Epithelial cell of prostate (primary cell): ENCODE measurements around the gene ZFC3H1.
A peak's percentile ranks its signal among the peaks of the same experiment; 100 is the strongest.
"Not testable (repeated sequence)": the region's sequence is repeated elsewhere in the genome, so short reads cannot be mapped to it uniquely, and the experiment has no call there.

ENCODE experiments used
- DNase-seq: peaks from one replicate; pipeline ENCODE4 v3.0.0-alpha.2; 2011; ENCODE audit warnings: low read depth, low spot score
- H3K27ac ChIP-seq: fragments of 450-650 bp; 2 replicates; pipeline ENCODE4 v1.5.1; 2017; ENCODE audit warnings: mild to moderate bottlenecking

ZFC3H1 gene

DNA sequence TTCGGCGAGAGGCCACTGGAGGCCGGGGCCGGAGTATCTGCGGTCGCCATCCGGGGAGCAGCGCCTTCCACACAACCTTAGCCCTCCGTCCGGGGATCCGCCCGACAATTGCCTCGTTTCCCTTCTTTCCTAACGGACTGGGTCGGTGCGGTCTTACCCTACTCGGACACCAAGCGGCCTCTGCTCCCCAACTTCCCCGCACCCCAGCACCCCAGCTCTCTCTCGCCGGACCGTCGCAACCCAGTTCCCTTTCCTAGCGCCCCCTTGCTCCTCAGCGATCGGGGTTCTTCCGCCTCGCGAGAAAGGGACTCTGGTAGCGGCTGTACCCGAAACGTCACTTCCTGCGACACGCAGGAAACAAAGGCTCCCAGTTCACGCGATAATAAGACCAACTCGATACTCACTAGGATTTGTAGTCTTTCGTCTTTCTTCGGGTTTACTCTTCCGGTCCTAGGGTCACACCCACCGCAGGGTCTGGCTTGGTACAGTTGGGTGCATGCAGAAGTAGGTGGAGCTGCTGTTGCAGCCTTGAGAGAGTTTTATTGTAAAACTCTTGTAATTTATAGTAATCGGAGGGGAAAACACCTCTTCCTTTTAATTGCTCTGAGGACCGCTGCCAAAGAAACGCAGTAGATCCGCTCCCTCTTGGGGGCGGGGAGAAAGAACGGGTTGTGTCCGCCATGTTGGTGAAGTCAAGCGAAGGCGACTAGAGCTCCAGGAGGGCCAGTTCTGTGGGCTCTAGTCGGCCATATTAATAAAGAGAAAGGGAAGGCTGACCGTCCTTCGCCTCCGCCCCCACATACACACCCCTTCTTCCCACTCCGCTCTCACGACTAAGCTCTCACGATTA, at the start of gene ZFC3H1, which contains the start of gene THAP2:
Gene ZFC3H1, minus strand, starts transcription at position 288 of the 850 bp plus-strand sequence. Its CDS starts 238 bp downstream, at position 50.
Gene THAP2, plus strand, starts transcription at position 741 of the 850 bp plus-strand sequence. CDS start 209 bp downstream, outside the sequence.
- DNase-seq: peak; percentile 98
- H3K27ac ChIP-seq: peak within 1 kb of the TSS; percentile 97

GRCh38 chr12:71710276-71711125, 46.9 kb upstream of the ZFC3H1 start:
- DNase-seq: peak; percentile 86
- H3K27ac ChIP-seq: peak overlapping the region; percentile 86

DNA sequence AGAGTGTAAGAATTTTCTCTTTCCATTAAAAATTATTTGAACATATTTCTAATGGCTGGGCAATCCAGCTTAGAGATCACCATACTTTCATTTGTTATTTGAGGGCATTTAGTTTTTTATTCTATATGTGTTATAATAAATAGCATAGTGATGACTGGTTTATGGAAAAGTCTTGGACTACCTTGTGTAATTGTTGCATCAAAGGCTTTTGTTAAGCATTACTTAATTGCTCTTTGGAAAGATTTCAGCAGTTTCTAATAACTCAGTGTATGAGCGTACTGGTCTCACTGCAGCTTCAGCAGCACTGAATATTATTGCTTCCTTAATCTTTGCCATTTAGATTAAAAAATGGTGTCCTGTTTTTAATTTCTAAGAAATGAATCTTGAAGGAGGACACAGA, 45.0 kb upstream of the ZFC3H1 start:
- no peak for DNase-seq
- peak overlapping the region; percentile 22 for H3K27ac ChIP-seq

DNA sequence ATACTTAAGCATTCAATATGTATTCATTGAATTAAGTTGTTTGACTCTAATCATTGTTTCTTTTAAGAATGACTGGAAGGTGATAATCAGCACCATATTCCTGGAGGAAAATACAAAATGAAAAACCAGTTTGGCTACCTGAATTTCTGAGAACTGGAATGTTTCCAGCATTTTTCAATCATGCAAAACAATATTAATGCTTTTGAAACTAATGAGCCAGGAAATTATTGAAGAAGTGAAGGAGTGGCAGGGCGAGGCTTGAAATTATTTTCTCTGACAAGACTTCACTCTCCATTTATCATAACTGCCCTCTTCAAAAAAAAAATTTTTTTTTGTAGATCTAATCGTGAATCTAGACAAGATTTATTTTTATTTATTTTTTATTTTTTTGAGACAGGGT, 41.3 kb upstream of the ZFC3H1 start:
- H3K27ac ChIP-seq: no peak overlapping the region
- no peak for DNase-seq

DNA sequence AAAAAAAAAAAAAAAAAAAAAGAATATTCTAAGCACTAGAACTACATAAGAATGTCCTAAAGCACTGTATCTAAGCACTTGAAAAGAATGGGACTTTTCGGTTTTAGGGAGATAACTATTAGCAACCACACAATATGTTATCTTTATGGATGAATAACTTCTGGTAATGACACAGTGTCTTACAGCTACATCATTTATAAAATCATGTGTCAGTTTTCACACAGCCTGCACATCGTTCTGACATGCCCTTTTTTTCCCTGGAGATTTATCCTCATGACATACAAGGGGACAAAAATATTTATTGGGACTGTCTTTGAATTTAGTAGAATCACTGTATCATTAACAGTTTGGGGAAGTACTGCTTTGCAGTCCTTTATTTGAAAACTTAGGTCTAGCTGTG, 39.6 kb upstream of the ZFC3H1 start:
- peak overlapping the region; percentile 42 for H3K27ac ChIP-seq
- no peak for DNase-seq

- DNase-seq: no peak
- peak overlapping the region; percentile 42 for H3K27ac ChIP-seq
These were observed 38.9 kb upstream of the ZFC3H1 start for GRCh38 chr12:71702590-71702989.

GRCh38 chr12:71702181-71702580, 38.5 kb upstream of the ZFC3H1 start:
- peak overlapping the region; percentile 42 for H3K27ac ChIP-seq
- DNase-seq: not testable (repeated sequence)

GRCh38 chr12:71695782-71696181, 32.1 kb upstream of the ZFC3H1 start:
- no peak for DNase-seq
- no peak overlapping the region for H3K27ac ChIP-seq

- H3K27ac ChIP-seq: peak overlapping the region; percentile 38
- DNase-seq: no peak
These were observed 30.6 kb upstream of the ZFC3H1 start for GRCh38 chr12:71694099-71694820.

DNA sequence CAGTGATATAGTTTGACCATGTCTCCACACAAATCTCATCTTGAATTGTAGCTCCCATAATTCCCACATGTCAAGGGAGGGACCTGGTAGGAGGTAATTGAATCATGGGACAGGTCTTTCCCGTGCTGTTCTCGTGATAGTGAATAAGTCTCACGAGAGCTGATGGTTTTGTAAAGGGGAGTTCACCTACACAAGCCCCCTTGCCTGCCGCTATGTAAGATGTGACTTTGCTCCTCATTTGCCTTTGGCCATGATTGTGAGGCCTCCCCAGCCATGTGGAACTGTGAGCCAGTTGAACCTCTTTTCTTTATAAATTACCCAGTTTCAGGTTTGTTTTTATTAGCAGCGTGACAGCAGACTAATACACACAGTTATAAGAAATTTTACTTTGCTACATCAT, 30.0 kb upstream of the ZFC3H1 start:
- not testable (repeated sequence) for DNase-seq
- peak overlapping the region; percentile 38 for H3K27ac ChIP-seq

DNA sequence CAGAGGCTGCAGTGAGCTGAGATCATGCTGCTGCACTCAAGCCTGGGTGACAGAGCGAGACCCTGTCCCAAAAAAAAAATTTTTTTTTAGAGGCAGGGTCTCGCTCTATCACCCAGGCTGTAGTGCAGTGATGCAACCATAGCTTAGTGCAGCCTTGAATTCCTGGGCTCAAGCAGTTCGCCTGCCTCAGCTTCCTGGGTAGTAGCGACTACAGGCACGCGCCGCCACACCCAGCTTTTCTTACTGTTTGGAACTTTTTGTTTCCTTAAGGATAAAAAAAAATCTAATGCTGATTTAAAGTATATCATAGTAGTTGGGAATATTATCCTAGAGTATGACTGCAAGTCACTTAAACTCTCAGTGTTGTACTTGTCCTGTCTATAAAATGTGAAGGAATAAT, 29.5 kb upstream of the ZFC3H1 start:
- DNase-seq: no peak
- H3K27ac ChIP-seq: no peak overlapping the region

GRCh38 chr12:71691504-71692129, 28.0 kb upstream of the ZFC3H1 start:
- DNase-seq: no peak
- no peak overlapping the region for H3K27ac ChIP-seq

DNA sequence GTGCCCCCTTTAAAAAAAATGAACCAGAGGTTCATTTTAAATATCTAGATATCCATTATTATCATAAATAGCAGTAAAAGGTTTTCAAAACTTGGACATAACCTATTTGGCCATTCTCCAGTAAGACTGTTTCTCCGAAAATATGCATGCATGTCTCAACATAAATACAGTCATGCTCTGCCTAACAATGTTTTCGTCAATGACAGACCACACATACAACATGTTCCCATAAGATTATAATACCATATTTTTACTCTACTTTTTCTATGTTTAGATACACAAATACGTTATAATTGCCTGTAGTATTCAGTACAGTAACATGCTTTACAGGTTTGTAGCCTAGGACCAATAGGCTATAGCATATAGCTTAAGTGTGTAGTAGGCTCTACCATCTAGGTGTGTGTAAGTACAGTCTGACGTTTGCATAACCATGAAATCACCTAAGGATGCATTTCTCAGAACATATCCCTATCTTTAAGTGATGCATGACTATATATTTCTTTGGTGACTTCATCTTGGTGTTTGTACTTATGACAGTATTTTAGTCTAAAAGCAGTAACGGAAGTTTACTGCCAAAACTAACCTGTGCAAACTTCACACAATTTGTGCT, 25.4 kb upstream of the ZFC3H1 start:
- no peak for DNase-seq
- peak overlapping the region; percentile 84 for H3K27ac ChIP-seq

GRCh38 chr12:71687172-71687571, 23.5 kb upstream of the ZFC3H1 start:
- DNase-seq: not testable (repeated sequence)
- H3K27ac ChIP-seq: peak overlapping the region; percentile 84

DNA sequence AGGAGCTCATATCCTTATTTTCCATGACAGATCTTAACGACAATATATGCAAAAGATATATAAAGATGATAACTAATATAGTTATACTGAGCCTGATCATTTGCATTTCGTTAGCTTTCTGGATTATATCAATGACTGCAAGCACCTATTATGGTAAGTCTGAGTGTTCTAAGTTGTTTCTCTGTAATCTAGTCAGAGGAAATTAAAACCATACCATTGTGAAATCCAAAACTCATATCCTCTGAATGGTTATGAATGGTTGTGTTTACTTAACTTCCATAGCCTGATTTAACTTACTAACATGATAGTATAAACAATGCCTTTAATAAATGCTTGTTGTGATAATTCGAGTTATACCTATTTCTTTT, 23.0 kb upstream of the ZFC3H1 start:
- peak overlapping the region; percentile 84 for H3K27ac ChIP-seq
- DNase-seq: no peak

GRCh38 chr12:71685914-71686657, 22.4 kb upstream of the ZFC3H1 start, which contains the start of gene TMEM19:
TSS of gene TMEM19 (plus strand) at chr12:71686082. CDS start at chr12:71686681, 599 bp downstream.
- no peak for DNase-seq
- peak within 1 kb of the TSS; percentile 84 for H3K27ac ChIP-seq

DNA sequence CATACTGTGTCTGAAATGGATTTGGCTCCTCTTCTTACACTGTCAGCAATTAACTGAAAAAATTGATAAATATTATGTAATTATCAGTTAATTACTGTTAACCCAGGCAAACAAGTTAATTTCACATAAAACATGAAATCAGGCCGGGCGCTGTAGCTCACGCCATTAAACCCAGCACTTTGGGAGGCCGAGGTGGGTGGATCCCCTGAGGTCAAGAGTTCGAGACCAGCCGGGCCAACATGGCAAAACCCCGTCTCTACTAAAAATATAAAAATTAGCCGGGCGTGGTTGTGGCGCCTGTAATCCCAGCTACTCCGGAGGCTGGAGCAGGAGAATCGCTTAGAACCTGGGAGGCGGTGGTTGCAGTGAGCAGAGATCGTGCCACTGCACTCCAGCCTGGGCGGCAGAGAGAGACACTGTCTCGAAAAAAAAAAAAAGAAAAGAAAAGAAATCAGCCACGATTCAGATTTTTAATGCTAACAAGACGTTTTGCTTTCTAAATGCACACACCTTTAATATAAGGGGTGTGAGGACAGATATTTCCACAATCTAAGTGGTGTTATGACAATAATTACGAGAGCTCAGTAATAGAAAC, 21.8 kb upstream of the ZFC3H1 start:
- DNase-seq: no peak
- H3K27ac ChIP-seq: peak overlapping the region; percentile 84

- peak overlapping the region; percentile 84 for H3K27ac ChIP-seq
- no peak for DNase-seq
These were observed 20.4 kb upstream of the ZFC3H1 start for GRCh38 chr12:71684081-71684480.
